VCaP (cell line): ENCODE results near the gene MYB.
"Not testable (repeated sequence)": the region's sequence is repeated elsewhere in the genome, so short reads cannot be mapped to it uniquely, and the experiment has no call there.

Experiments
- H3K27ac ChIP-seq: fragments of 450-650 bp; 2 replicates; pipeline ENCODE4 v1.5.1; 2017
- CTCF ChIP-seq: fragments of 450-650 bp; conservative IDR thresholded peaks from 2 replicates; pipeline ENCODE4 v1.5.1; 2017; ENCODE audit warnings: mild to moderate bottlenecking, moderate library complexity

MYB gene

GRCh38 chr6:135159531-135159930 is 21.6 kb upstream of the MYB start:
- no peak for TF ChIP-seq CTCF
- no peak overlapping the region for H3K27ac ChIP-seq

- H3K27ac ChIP-seq: no peak overlapping the region
- TF ChIP-seq CTCF: no peak
Observed at GRCh38 chr6:135161411-135162395, 19.4 kb upstream of the MYB start.

- no peak; the same call in 1 of the 2 replicates for TF ChIP-seq CTCF
- no peak overlapping the region for H3K27ac ChIP-seq
Observed at GRCh38 chr6:135162678-135163439, 18.2 kb upstream of the MYB start.

GRCh38 chr6:135163440-135163738 is 17.7 kb upstream of the MYB start:
- TF ChIP-seq CTCF: no peak
- H3K27ac ChIP-seq: no peak overlapping the region

- not testable (repeated sequence) for H3K27ac ChIP-seq
Observed at GRCh38 chr6:135164387-135164786, 16.7 kb upstream of the MYB start.

- H3K27ac ChIP-seq: no peak overlapping the region
- TF ChIP-seq CTCF: no peak
Observed at GRCh38 chr6:135165031-135165430, 16.1 kb upstream of the MYB start.

- TF ChIP-seq CTCF: no peak
- no peak overlapping the region for H3K27ac ChIP-seq
Observed at GRCh38 chr6:135166515-135166914, 14.6 kb upstream of the MYB start.

GRCh38 chr6:135167617-135168016 is 13.5 kb upstream of the MYB start:
- no peak for TF ChIP-seq CTCF
- no peak overlapping the region for H3K27ac ChIP-seq
